GM18508 (cell line): ENCODE data around the gene CD46.

ENCODE experiments used
- ATAC-seq: cut with Tn5 transposase; IDR thresholded peaks from one replicate; pipeline ENCODE4 v1.9.1; 2021; ENCODE audit warnings: moderate number of reproducible peaks; ENCODE audit not compliant: insufficient read depth, unreplicated experiment

The CD46 gene

GRCh38 chr1:207825719-207826556 lies 74.1 kb downstream of the CD46 start:
- ATAC-seq, result peak; percentile 68

- no peak for ATAC-seq
These were observed 75.0 kb downstream of the CD46 start for GRCh38 chr1:207826557-207827487.

GRCh38 chr1:207827488-207827830 lies 75.6 kb downstream of the CD46 start:
- no peak for ATAC-seq

- no peak for ATAC-seq
These were observed 76.2 kb downstream of the CD46 start for GRCh38 chr1:207828046-207828445.

GRCh38 chr1:207828485-207829158 lies 76.8 kb downstream of the CD46 start:
- ATAC-seq, result no peak

- no peak for ATAC-seq
These were observed 77.7 kb downstream of the CD46 start for GRCh38 chr1:207829576-207829975.

- ATAC-seq, result no peak
These were observed 78.9 kb downstream of the CD46 start for GRCh38 chr1:207830788-207831187.

GRCh38 chr1:207831517-207832327 lies 79.9 kb downstream of the CD46 start:
- ATAC-seq, result peak; percentile 75

- no peak for ATAC-seq
These were observed 80.9 kb downstream of the CD46 start for GRCh38 chr1:207832796-207833195.

GRCh38 chr1:207833381-207833780 lies 81.5 kb downstream of the CD46 start:
- ATAC-seq, result no peak

GRCh38 chr1:207833956-207834660 lies 82.3 kb downstream of the CD46 start:
- ATAC-seq, result no peak

- ATAC-seq, result no peak
These were observed 84.1 kb downstream of the CD46 start for GRCh38 chr1:207835958-207836357.

- no peak for ATAC-seq
These were observed 84.9 kb downstream of the CD46 start for GRCh38 chr1:207836591-207837347.

GRCh38 chr1:207837673-207838072 lies 85.8 kb downstream of the CD46 start:
- no peak for ATAC-seq

- no peak for ATAC-seq
These were observed 86.6 kb downstream of the CD46 start for GRCh38 chr1:207838156-207839082.

GRCh38 chr1:207839083-207839413 lies 87.2 kb downstream of the CD46 start:
- ATAC-seq, result no peak

GRCh38 chr1:207840380-207840779 lies 88.5 kb downstream of the CD46 start:
- no peak for ATAC-seq

GRCh38 chr1:207841293-207841692 lies 89.4 kb downstream of the CD46 start:
- ATAC-seq, result no peak
